Upper lobe of left lung (tissue), 4 donors: ENCODE measurements around the gene SMYD2.

ENCODE experiments used
- CTCF ChIP-seq, 6 experiments: fragments of 450-650 bp in 4 of 6; fragments of 200-600 bp in 2 of 6; sonication (generic) in 2 of 6; IDR thresholded peaks; one replicate each; pipeline ENCODE4 v1.5.1; 2016 to 2019; ENCODE audit warnings: antibody characterized with exemption in 6 of 6
- POLR2A ChIP-seq, 4 donors: fragments of 450-650 bp; IDR thresholded peaks; one replicate each; pipeline ENCODE4 v1.5.1; 2016 to 2017; ENCODE audit warnings: antibody characterized with exemption in 4 of 4, mild to moderate bottlenecking in 2 of 4

- TF ChIP-seq CTCF (IDR thresholded peaks at IDR 0.05) (no peak), POLR2A (IDR thresholded peaks at IDR 0.05) (no peak)
These were observed 29.1 kb downstream of the SMYD2 start for GRCh38 chr1:214310010-214310409.
